ENCODE data around the gene TLNRD1. TPM values are rescaled to one million over a fixed set of nuclear protein-coding genes. Genes with fewer than 3 reads are reported as not detected.

Gene TLNRD1
- total RNA-seq, 4 donors from 2014 or later: 20.8 to 57.2 (median 28.2) TPM

- DNase-seq: no peak
- WGBS, 2 donors (ENCODE audit: low coverage in 1 of 2): 82 to 100% methylated on average over 1 to 5 of the region's 5 CpGs
- no peaks in the 10 kb centered on the region for H3K9me3 ChIP-seq
- peaks cover 0 to 11% (median 6%) of the 10 kb centered on the region in 4 donors for H3K4me1 ChIP-seq
- H3K4me3 ChIP-seq: no peak overlapping the region
- H3K36me3 ChIP-seq: peaks cover 0 to 25% (median 4%) of the 10 kb centered on the region in 4 donors
- in situ Hi-C loops (cut with MboI; ENCODE audit: low pct_ligation_motif_present in 1 of 4, low pct_unique_long_range_greater_than_20kb in 1 of 4, low sequenced_read_pairs in 3 of 4): loop anchor here in 2 of 4 donors (10.0 to 25.0 kb wide), 2 partner anchors 279 to 282 kb away; no protein-coding TSS in a partner anchor
- TF ChIP-seq EP300 (IDR thresholded peaks at IDR 0.05; ENCODE audit: low read depth) (no peak), POLR2A (IDR thresholded peaks at IDR 0.05) (no peak), CTCF (IDR thresholded peaks at IDR 0.05) (no peak), POLR2AphosphoS5 (IDR thresholded peaks at IDR 0.05) (no peak)
- no peaks in the 10 kb centered on the region for H3K27me3 ChIP-seq
- intact Hi-C loops (cut with DNase I; ENCODE audit: low total_unique reads): no loop called here
- no peak overlapping the region for H3K27ac ChIP-seq
Observed at GRCh38 chr15:80982839-80983238, 17.9 kb upstream of the TLNRD1 start.

- H3K27me3 ChIP-seq: no peaks in the 10 kb centered on the region
- H3K4me3 ChIP-seq: no peak overlapping the region
- in situ Hi-C loops (cut with MboI; ENCODE audit: low pct_ligation_motif_present in 1 of 4, low pct_unique_long_range_greater_than_20kb in 1 of 4, low sequenced_read_pairs in 3 of 4) (loop anchor here in 2 of 4 donors (10.0 to 25.0 kb wide), 2 partner anchors 277 to 280 kb away; no protein-coding TSS in a partner anchor), intact Hi-C loops (cut with DNase I; ENCODE audit: low total_unique reads) (no loop called here)
- peak; percentile 14 for DNase-seq
- peak overlapping the region in 3 of 4 donors; percentile 12 to 51 (median 18) for H3K27ac ChIP-seq
- no peak for TF ChIP-seq EP300 (IDR thresholded peaks at IDR 0.05; ENCODE audit: low read depth)
- no peak for TF ChIP-seq POLR2A (IDR thresholded peaks at IDR 0.05)
- TF ChIP-seq POLR2AphosphoS5 (IDR thresholded peaks at IDR 0.05): no peak
- no peak for TF ChIP-seq CTCF (IDR thresholded peaks at IDR 0.05)
- WGBS, 2 donors (ENCODE audit: low coverage in 1 of 2): 63 to 75% methylated on average over 7 to 9 of the region's 9 CpGs
- H3K4me1 ChIP-seq: peaks cover 8 to 21% (median 17%) of the 10 kb centered on the region in 4 donors
- peaks cover 0 to 15% (median 0%) of the 10 kb centered on the region in 4 donors for H3K36me3 ChIP-seq
- H3K9me3 ChIP-seq: no peaks in the 10 kb centered on the region
Observed at GRCh38 chr15:80984856-80985255, 15.9 kb upstream of the TLNRD1 start.

GRCh38 chr15:80985981-80986380 lies 14.7 kb upstream of the TLNRD1 start:
- Histone ChIP-seq H3K36me3 (peaks cover 0 to 4% (median 0%) of the 10 kb centered on the region in 4 donors), H3K4me1 (peaks cover 8 to 31% (median 21%) of the 10 kb centered on the region in 4 donors), H3K27me3 (no peaks in the 10 kb centered on the region), H3K4me3 (no peak overlapping the region), H3K9me3 (no peaks in the 10 kb centered on the region), H3K27ac (no peak overlapping the region)
- intact Hi-C loops (cut with DNase I; ENCODE audit: low total_unique reads) (no loop called here), in situ Hi-C loops (cut with MboI; ENCODE audit: low pct_ligation_motif_present in 1 of 4, low pct_unique_long_range_greater_than_20kb in 1 of 4, low sequenced_read_pairs in 3 of 4) (loop anchor here in 2 of 4 donors (10.0 to 25.0 kb wide), 2 partner anchors 276 to 279 kb away; no protein-coding TSS in a partner anchor)
- no peak for DNase-seq
- no peak for TF ChIP-seq CTCF (IDR thresholded peaks at IDR 0.05)
- TF ChIP-seq POLR2A (IDR thresholded peaks at IDR 0.05): no peak
- TF ChIP-seq EP300 (IDR thresholded peaks at IDR 0.05; ENCODE audit: low read depth): no peak
- no peak for TF ChIP-seq POLR2AphosphoS5 (IDR thresholded peaks at IDR 0.05)
- WGBS, 2 donors (ENCODE audit: low coverage in 1 of 2): 92 to 94% methylated on average over 4 to 5 of the region's 5 CpGs

GRCh38 chr15:80986487-80986886 lies 14.2 kb upstream of the TLNRD1 start:
- WGBS, 2 donors (ENCODE audit: low coverage in 1 of 2): 89 to 100% methylated on average over 1 of the region's 1 CpG
- in situ Hi-C loops (cut with MboI; ENCODE audit: low pct_ligation_motif_present in 1 of 4, low pct_unique_long_range_greater_than_20kb in 1 of 4, low sequenced_read_pairs in 3 of 4) (loop anchor here in 2 of 4 donors (10.0 to 25.0 kb wide), 2 partner anchors 276 to 278 kb away; no protein-coding TSS in a partner anchor), intact Hi-C loops (cut with DNase I; ENCODE audit: low total_unique reads) (no loop called here)
- Histone ChIP-seq H3K9me3 (no peaks in the 10 kb centered on the region), H3K4me3 (no peak overlapping the region), H3K36me3 (peaks cover 0 to 3% (median 0%) of the 10 kb centered on the region in 4 donors), H3K27me3 (no peaks in the 10 kb centered on the region), H3K4me1 (peaks cover 8 to 36% (median 23%) of the 10 kb centered on the region in 4 donors), H3K27ac (no peak overlapping the region)
- no peak for DNase-seq
- TF ChIP-seq CTCF (IDR thresholded peaks at IDR 0.05) (no peak), EP300 (IDR thresholded peaks at IDR 0.05; ENCODE audit: low read depth) (no peak), POLR2AphosphoS5 (IDR thresholded peaks at IDR 0.05) (no peak), POLR2A (IDR thresholded peaks at IDR 0.05) (no peak)

All from transverse colon (tissue), 4 donors.